Measurements from ENCODE around the gene DDR1.

DDR1 gene

GRCh38 chr6:30940361-30940986 is 56.2 kb downstream of the DDR1 start, which contains the start of gene MUCL3:
TSS of gene MUCL3 (plus strand) at chr6:30940973. CDS start at chr6:30941000, 27 bp downstream.
- H3K4me3 ChIP-seq (ENCODE audit: low read depth, low read length) = no peak within 1 kb of the TSS
- TF ChIP-seq CTCF (IDR thresholded peaks at IDR 0.05; ENCODE audit: low read depth, low read length) = no peak

- TF ChIP-seq CTCF (IDR thresholded peaks at IDR 0.05; ENCODE audit: low read depth, low read length) = peak; percentile 70
- no peak overlapping the region for H3K4me3 ChIP-seq (ENCODE audit: low read depth, low read length)
Observed at GRCh38 chr6:30942338-30943060, 58.2 kb downstream of the DDR1 start.

GRCh38 chr6:30944051-30944450 is 59.7 kb downstream of the DDR1 start:
- H3K4me3 ChIP-seq (ENCODE audit: low read depth, low read length) = no peak overlapping the region
- TF ChIP-seq CTCF (IDR thresholded peaks at IDR 0.05; ENCODE audit: low read depth, low read length) = no peak

GRCh38 chr6:30945281-30945680 is 61.0 kb downstream of the DDR1 start:
- H3K4me3 ChIP-seq (ENCODE audit: low read depth, low read length) = no peak overlapping the region
- TF ChIP-seq CTCF (IDR thresholded peaks at IDR 0.05; ENCODE audit: low read depth, low read length) = no peak

GRCh38 chr6:30947231-30947630 is 62.9 kb downstream of the DDR1 start:
- H3K4me3 ChIP-seq (ENCODE audit: low read depth, low read length) = no peak overlapping the region
- TF ChIP-seq CTCF (IDR thresholded peaks at IDR 0.05; ENCODE audit: low read depth, low read length) = no peak

- no peak for TF ChIP-seq CTCF (IDR thresholded peaks at IDR 0.05; ENCODE audit: low read depth, low read length)
Observed at GRCh38 chr6:30948811-30949210, 64.5 kb downstream of the DDR1 start.

More at GRCh38 chr6:30948811-30949210, 64.5 kb downstream of the DDR1 start:
- no peak overlapping the region for H3K4me3 ChIP-seq (ENCODE audit: low read depth, low read length)
